ENCODE measurements around the gene MYO1C.
"Not testable (repeated sequence)": the region's sequence is repeated elsewhere in the genome, so short reads cannot be mapped to it uniquely, and the experiment has no call there.

The MYO1C gene

GRCh38 chr17:1492249-1493206 is at the start of gene MYO1C:
MYO1C (minus strand) TSS chr17:1492686; CDS start chr17:1492487, 199 bp downstream.
- no peak for DNase-seq (ENCODE audit: low read depth, low spot score)

- DNase-seq (ENCODE audit: low read depth, low spot score) = no peak
These were observed 49.0 kb upstream of the MYO1C start for GRCh38 chr17:1541367-1541904.

DNA sequence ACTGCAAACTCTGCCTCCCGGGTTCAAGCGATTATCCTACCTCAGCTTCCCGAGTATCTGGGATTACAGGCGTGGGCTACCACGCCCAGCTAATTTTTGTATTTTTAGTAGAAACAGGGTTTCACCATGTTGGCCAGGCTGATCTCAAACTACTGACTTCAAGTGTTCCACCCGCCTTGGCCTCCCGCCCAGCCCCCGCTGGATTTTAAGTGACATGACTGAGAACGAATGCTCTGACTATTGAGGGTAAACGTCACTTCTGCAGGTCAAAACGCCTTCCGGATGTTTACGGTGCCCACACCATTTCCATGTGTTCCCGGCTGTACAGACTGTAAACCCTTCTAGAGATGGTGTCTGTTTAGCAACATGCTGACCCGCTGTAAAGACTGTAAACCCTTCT is 47.3 kb upstream of the MYO1C start:
- no peak for DNase-seq (ENCODE audit: low read depth, low spot score)

DNA sequence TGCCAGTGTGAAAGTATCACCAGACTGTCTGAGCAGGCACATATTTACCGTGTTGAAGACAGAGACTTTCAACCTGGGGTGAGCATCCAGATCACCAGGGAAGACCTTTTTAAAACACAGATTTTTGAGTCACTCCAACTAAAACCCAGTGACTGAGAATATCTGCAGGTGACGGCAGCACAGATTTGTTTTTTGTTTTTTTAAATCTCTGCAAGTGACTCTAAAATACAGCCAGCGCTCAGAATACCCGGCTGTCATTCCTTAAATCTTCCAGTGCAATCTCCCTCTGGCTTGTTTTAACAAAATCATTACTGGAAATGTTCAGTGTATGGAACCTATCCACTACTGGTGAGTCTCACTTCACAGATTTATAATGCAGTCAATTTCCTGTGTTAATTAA is 43.3 kb upstream of the MYO1C start:
- DNase-seq (ENCODE audit: low read depth, low spot score) = no peak

GRCh38 chr17:1533661-1534325 is 41.3 kb upstream of the MYO1C start:
- DNase-seq (ENCODE audit: low read depth, low spot score) = no peak

- DNase-seq (ENCODE audit: low read depth, low spot score) = no peak
These were observed 40.5 kb upstream of the MYO1C start for GRCh38 chr17:1532836-1533602.

- no peak for DNase-seq (ENCODE audit: low read depth, low spot score)
These were observed 37.4 kb upstream of the MYO1C start for GRCh38 chr17:1529863-1530262.

- not testable (repeated sequence) for DNase-seq (ENCODE audit: low read depth, low spot score)
These were observed 34.4 kb upstream of the MYO1C start for GRCh38 chr17:1526876-1527275.

DNA sequence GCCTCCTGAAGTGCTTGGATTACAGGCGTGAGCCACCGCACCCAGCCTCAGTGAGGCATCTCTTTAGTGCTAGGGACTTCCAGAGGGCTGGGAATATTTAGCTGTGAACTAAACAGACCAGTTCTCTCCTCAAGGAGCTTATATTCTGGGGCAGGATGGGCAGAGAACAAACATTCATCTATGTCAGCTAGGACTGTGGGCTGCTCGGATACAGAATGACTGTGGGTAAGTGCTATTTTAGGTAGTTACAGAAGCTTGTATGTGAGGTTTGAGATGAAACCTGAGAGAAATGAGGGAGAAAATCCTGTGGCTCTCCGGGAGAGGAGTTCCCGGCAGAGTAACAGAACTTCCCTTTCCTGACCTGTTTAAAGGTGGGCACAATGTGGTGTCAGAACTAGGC is 30.1 kb upstream of the MYO1C start:
- no peak for DNase-seq (ENCODE audit: low read depth, low spot score)

DNA sequence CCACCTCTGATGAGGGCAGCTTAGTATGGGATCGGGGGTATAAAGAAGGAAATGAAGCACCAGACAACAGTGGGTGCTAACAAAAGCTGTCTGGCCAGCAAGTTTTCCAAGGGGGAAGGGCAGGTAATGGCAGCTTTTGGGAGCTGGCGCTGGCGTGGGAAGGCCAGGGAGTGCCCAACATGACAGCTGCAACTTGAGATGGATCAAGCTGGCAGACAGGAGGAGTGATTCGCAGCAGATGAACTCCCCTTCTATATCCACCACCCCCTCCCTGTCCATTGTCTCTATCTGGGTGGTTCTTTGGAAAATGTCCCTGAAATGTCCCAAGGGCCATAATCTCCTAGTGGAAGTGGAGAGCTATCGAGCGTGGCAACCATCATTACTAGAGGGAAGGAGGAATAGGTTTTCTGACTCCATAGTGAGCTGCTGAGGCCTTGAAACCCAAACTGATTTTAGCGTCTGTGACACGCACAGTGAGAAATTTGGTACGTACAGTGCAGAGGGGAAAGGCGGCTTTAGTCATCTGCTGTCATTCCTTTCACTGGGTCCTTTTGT is 28.7 kb upstream of the MYO1C start:
- DNase-seq (ENCODE audit: low read depth, low spot score) = no peak

- no peak for DNase-seq (ENCODE audit: low read depth, low spot score)
These were observed 27.2 kb upstream of the MYO1C start for GRCh38 chr17:1519678-1520077.

- DNase-seq (ENCODE audit: low read depth, low spot score) = no peak
These were observed 25.9 kb upstream of the MYO1C start for GRCh38 chr17:1518410-1518809.

- peak; percentile 96 for DNase-seq (ENCODE audit: low read depth, low spot score)
These were observed 24.1 kb upstream of the MYO1C start, which contains the start of gene INPP5K for GRCh38 chr17:1516388-1517161. INPP5K (minus strand) TSS chr17:1516612; CDS start chr17:1516499, 113 bp downstream.

GRCh38 chr17:1515640-1516387 is 23.3 kb upstream of the MYO1C start:
- peak; percentile 62 for DNase-seq (ENCODE audit: low read depth, low spot score)

DNA sequence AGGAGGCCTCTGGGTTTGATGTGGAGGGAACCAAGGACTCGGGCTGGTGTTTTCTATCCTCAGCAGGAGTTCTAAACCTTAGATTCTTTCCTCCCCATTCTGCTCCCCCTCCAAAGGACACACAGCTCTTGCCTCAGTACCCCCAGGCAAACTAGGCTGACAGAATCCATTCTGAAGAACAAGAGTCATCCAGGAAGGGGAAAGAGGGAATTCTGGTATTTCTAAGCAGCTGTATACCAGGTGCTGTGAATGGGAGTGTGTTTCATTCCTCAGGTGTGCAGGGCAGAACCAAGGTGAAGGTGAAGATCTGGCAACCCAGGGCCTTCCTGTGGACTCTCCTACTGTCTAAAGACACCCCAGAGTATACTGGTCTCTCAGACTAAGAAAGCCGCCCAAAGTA is 19.9 kb upstream of the MYO1C start:
- no peak for DNase-seq (ENCODE audit: low read depth, low spot score)

GRCh38 chr17:1511756-1512321 is 19.4 kb upstream of the MYO1C start:
- no peak for DNase-seq (ENCODE audit: low read depth, low spot score)

- DNase-seq (ENCODE audit: low read depth, low spot score) = no peak
These were observed 18.8 kb upstream of the MYO1C start for GRCh38 chr17:1511290-1511689.

GRCh38 chr17:1509290-1509881 is 16.9 kb upstream of the MYO1C start:
- DNase-seq (ENCODE audit: low read depth, low spot score) = no peak

- not testable (repeated sequence) for DNase-seq (ENCODE audit: low read depth, low spot score)
These were observed 16.2 kb upstream of the MYO1C start for GRCh38 chr17:1508709-1509108.

Measured in brain pericyte (primary cell).